Stimulated activated CD8-positive, alpha-beta memory T cell treated with anti-CD3 and anti-CD28 coated beads, Interleukin-7, amount 100 ng/mL, for 24 hours (primary cell): Measurements from ENCODE around the gene KCNT1.

Experiments
- DNase-seq: peaks from one replicate; pipeline ENCODE4 v3.0.0-alpha.2; 2020; ENCODE audit warnings: low read depth

The KCNT1 gene

GRCh38 chr9:135727257-135727875 is 25.4 kb downstream of the KCNT1 start:
- DNase-seq = no peak

- no peak for DNase-seq
These were observed 26.6 kb downstream of the KCNT1 start for GRCh38 chr9:135728436-135729110.

GRCh38 chr9:135729480-135729879 is 27.5 kb downstream of the KCNT1 start:
- no peak for DNase-seq

GRCh38 chr9:135731454-135731853 is 29.5 kb downstream of the KCNT1 start:
- no peak for DNase-seq

GRCh38 chr9:135732569-135733257 is 30.7 kb downstream of the KCNT1 start:
- DNase-seq = no peak

- DNase-seq = no peak
These were observed 32.7 kb downstream of the KCNT1 start for GRCh38 chr9:135734616-135735144.

- DNase-seq = no peak
These were observed 34.4 kb downstream of the KCNT1 start for GRCh38 chr9:135736272-135736978.

GRCh38 chr9:135736979-135737839 is 35.2 kb downstream of the KCNT1 start:
- DNase-seq = no peak

GRCh38 chr9:135737840-135738521 is 36.0 kb downstream of the KCNT1 start:
- DNase-seq = no peak

- DNase-seq = no peak
These were observed 37.6 kb downstream of the KCNT1 start for GRCh38 chr9:135739271-135740220.

- DNase-seq = no peak
These were observed 39.6 kb downstream of the KCNT1 start for GRCh38 chr9:135741276-135742219.

- DNase-seq = no peak
These were observed 41.0 kb downstream of the KCNT1 start for GRCh38 chr9:135743021-135743420.

GRCh38 chr9:135743546-135744332 is 41.8 kb downstream of the KCNT1 start:
- no peak for DNase-seq

GRCh38 chr9:135744333-135745070 is 42.5 kb downstream of the KCNT1 start:
- DNase-seq = no peak

GRCh38 chr9:135745189-135745588 is 43.2 kb downstream of the KCNT1 start:
- no peak for DNase-seq

- DNase-seq = no peak
These were observed 43.8 kb downstream of the KCNT1 start for GRCh38 chr9:135745686-135746324.
